H1 (cell line): ENCODE data around the gene GNG7. TPM values are rescaled to one million over a fixed set of nuclear protein-coding genes. Genes with fewer than 3 reads are reported as not detected.

Experiments
- CTCF ChIA-PET: fragments of 300-600 bp; sonication (Branson Sonifier 250); formaldehyde crosslinking; loops from one replicate; lab custom pipeline; 2021; ENCODE audit not compliant: partially characterized antibody; lab: Charles Lee
- POLR2A ChIA-PET: fragments of 300-600 bp; sonication (Branson Sonifier 250); formaldehyde crosslinking; loops from one replicate; lab custom pipeline; 2021; ENCODE audit warnings: inconsistent platforms; ENCODE audit not compliant: partially characterized antibody; lab: Charles Lee
- DNase-seq, 2 experiments: peaks; one replicate each; pipeline versions ENCODE4 v3.0.0 to v3.0.0-alpha.2; 2010 to 2022; ENCODE audit warnings: low spot score in 2 of 2, low read depth in 1 of 2, mixed read lengths in 1 of 2
- FAIRE-seq: peaks from 2 replicates; lab custom pipeline; 2011; peaks lifted over from hg19 to GRCh38; lab: Jason Lieb, UNC
- H2AFZ ChIP-seq: 2 replicates; pipeline ENCODE4 v1.8.1; 2012; ENCODE audit warnings: low read length, inconsistent platforms
- H2AK5ac ChIP-seq: 2 replicates; pipeline ENCODE4 v1.6.1; 2013; ENCODE audit warnings: low read depth, low read length
- H2BK120ac ChIP-seq: replicated peaks from 2 replicates; pipeline ENCODE3; 2013; ENCODE audit warnings: low read depth, low read length, inconsistent platforms
- H2BK12ac ChIP-seq: 2 replicates; pipeline ENCODE4 v1.6.1; 2013; ENCODE audit warnings: low read depth, low read length
- H2BK15ac ChIP-seq: 2 replicates; pipeline ENCODE4 v1.6.1; 2013; ENCODE audit warnings: low read length
- H2BK20ac ChIP-seq: 2 replicates; pipeline ENCODE4 v1.6.1; 2013; ENCODE audit warnings: low read length
- H2BK5ac ChIP-seq: 2 replicates; pipeline ENCODE4 v1.6.1; 2013; ENCODE audit warnings: low read depth, low read length
- H3K14ac ChIP-seq: 2 replicates; pipeline ENCODE4 v1.6.1; 2013; ENCODE audit warnings: inconsistent platforms; ENCODE audit not compliant: insufficient read length
- H3K18ac ChIP-seq: 2 replicates; pipeline ENCODE4 v1.6.1; 2013; ENCODE audit warnings: low read length; ENCODE audit errors: extremely low read depth
- H3K23ac ChIP-seq: 2 replicates; pipeline ENCODE4 v1.6.1; 2013; ENCODE audit warnings: inconsistent platforms; ENCODE audit not compliant: insufficient read length
- H3K23me2 ChIP-seq: 2 replicates; pipeline ENCODE4 v1.6.1; 2013; ENCODE audit warnings: low read depth, low read length
- H3K27ac ChIP-seq: 2 replicates; pipeline ENCODE4 v1.6.1; 2011; ENCODE audit warnings: low read depth, low read length, inconsistent platforms
- H3K27me3 ChIP-seq, 4 experiments: replicated peaks in 1 of 4; 1 replicate in 1 of 4; 2 replicates in 3 of 4; pipeline versions ENCODE4 v1.6.1 to v1.8.1; 2011 to 2013; ENCODE audit warnings: low read length in 3 of 4, mild to moderate bottlenecking in 3 of 4, inconsistent platforms in 2 of 4, mixed read lengths in 2 of 4, moderate library complexity in 1 of 4; ENCODE audit not compliant: control insufficient read depth in 3 of 4, insufficient read depth in 3 of 4; ENCODE audit errors: extremely low read depth in 1 of 4
- H3K36me3 ChIP-seq, 4 experiments: 2 replicates each; pipeline versions ENCODE4 v1.6.1 to v1.8.1; 2011 to 2013; ENCODE audit warnings: mild to moderate bottlenecking in 4 of 4, low read length in 3 of 4, moderate library complexity in 2 of 4, control low read depth in 1 of 4, inconsistent platforms in 1 of 4; ENCODE audit not compliant: insufficient read depth in 4 of 4, control insufficient read depth in 2 of 4
- H3K4ac ChIP-seq: replicated peaks from 2 replicates; pipeline ENCODE3; 2013; ENCODE audit warnings: low read length, low read depth, mixed read lengths, inconsistent platforms; ENCODE audit not compliant: insufficient read length
- H3K4me1 ChIP-seq, 4 experiments: replicated peaks in 1 of 4; 1 replicate in 1 of 4; 2 replicates in 3 of 4; pipeline versions ENCODE4 v1.6.1 to v1.8.1; 2011 to 2013; ENCODE audit warnings: low read length in 3 of 4, inconsistent platforms in 2 of 4, mixed read lengths in 1 of 4; ENCODE audit not compliant: insufficient read depth in 4 of 4, control insufficient read depth in 3 of 4
- H3K4me2 ChIP-seq, 2 experiments: 2 replicates each; pipeline versions ENCODE4 v1.6.1 to v1.8.1; 2011 to 2013; ENCODE audit warnings: low read depth in 2 of 2, low read length in 2 of 2, control low read depth in 1 of 2, inconsistent platforms in 1 of 2, mild to moderate bottlenecking in 1 of 2; ENCODE audit not compliant: insufficient read depth in 1 of 2
- H3K4me3 ChIP-seq, 4 experiments: fragments of 200-600, 300-600 bp in 1 of 4; sonication (generic), shearing (Covaris generic), sonication (Bioruptor Twin) in 1 of 4; 2 replicates each; pipeline versions ENCODE4 v1.5.1 to v1.8.1; 2011 to 2016; ENCODE audit warnings: low read length in 4 of 4, low read depth in 3 of 4, control low read depth in 2 of 4, inconsistent platforms in 2 of 4, mild to moderate bottlenecking in 2 of 4, mixed read lengths in 1 of 4, moderate library complexity in 1 of 4; ENCODE audit not compliant: insufficient read depth in 2 of 4; ENCODE audit errors: extremely low read depth in 1 of 4
- H3K56ac ChIP-seq: replicated peaks from 2 replicates; pipeline ENCODE3; 2013; ENCODE audit warnings: low read depth, mild to moderate bottlenecking, mixed read lengths, low read length, inconsistent platforms; ENCODE audit not compliant: insufficient read length
- H3K79me1 ChIP-seq: 2 replicates; pipeline ENCODE4 v1.6.1; 2013; ENCODE audit warnings: low read depth, low read length, control low read depth
- H3K79me2 ChIP-seq, 2 experiments: 2 replicates each; pipeline versions ENCODE4 v1.6.1 to v1.8.1; 2012 to 2013; ENCODE audit warnings: low read length in 2 of 2, mild to moderate bottlenecking in 2 of 2, inconsistent platforms in 1 of 2; ENCODE audit not compliant: insufficient read depth in 2 of 2, control insufficient read depth in 1 of 2
- H3K9ac ChIP-seq, 4 experiments: replicated peaks in 1 of 4; 1 replicate in 1 of 4; 2 replicates in 3 of 4; pipeline versions ENCODE4 v1.6.1 to v1.8.1; 2011 to 2013; ENCODE audit warnings: low read depth in 3 of 4, low read length in 3 of 4, control low read depth in 2 of 4, mild to moderate bottlenecking in 2 of 4, moderate library complexity in 2 of 4, inconsistent platforms in 1 of 4; ENCODE audit errors: extremely low read depth in 1 of 4
- H3K9me3 ChIP-seq, 2 experiments: 2 replicates each; pipeline versions ENCODE4 v1.6.1 to v1.8.1; 2012 to 2013; ENCODE audit warnings: mild to moderate bottlenecking in 2 of 2, moderate library complexity in 2 of 2, control low read depth in 1 of 2, inconsistent platforms in 1 of 2, low read depth in 1 of 2, low read length in 1 of 2, mixed read lengths in 1 of 2; ENCODE audit not compliant: insufficient read depth in 2 of 2
- H4K20me1 ChIP-seq, 2 experiments: replicated peaks in 1 of 2; 2 replicates each; pipeline versions ENCODE3 to v1.8.1; 2011 to 2013; ENCODE audit warnings: inconsistent platforms in 2 of 2, low read length in 2 of 2, mild to moderate bottlenecking in 1 of 2; ENCODE audit not compliant: insufficient read depth in 2 of 2, control insufficient read depth in 1 of 2
- H4K5ac ChIP-seq: 2 replicates; pipeline ENCODE4 v1.6.1; 2013; ENCODE audit warnings: low read length, low read depth, mixed read lengths, inconsistent platforms; ENCODE audit not compliant: insufficient read length
- H4K8ac ChIP-seq: 2 replicates; pipeline ENCODE4 v1.8.0; 2013; ENCODE audit warnings: mild to moderate bottlenecking, moderate library complexity, low read length, inconsistent platforms; ENCODE audit not compliant: insufficient read depth; ENCODE audit errors: extremely low read depth
- H4K91ac ChIP-seq: replicated peaks from 2 replicates; pipeline ENCODE3; 2013; ENCODE audit warnings: low read length, mixed read lengths, inconsistent platforms; ENCODE audit not compliant: insufficient read length
- ASH2L ChIP-seq: fragments of 200-600, 300-600 bp; sonication (generic); IDR thresholded peaks from one replicate; pipeline ENCODE4 v1.7.1; 2017; ENCODE audit warnings: low read length
- BACH1 ChIP-seq: IDR thresholded peaks from 2 replicates; pipeline ENCODE4 v1.6.1; 2012; ENCODE audit warnings: low read length, improper control_type of control experiment
- CHD2 ChIP-seq: IDR thresholded peaks from 2 replicates; pipeline ENCODE4 v1.6.1; 2012; ENCODE audit warnings: low read length, improper control_type of control experiment
- CREB1 ChIP-seq: IDR thresholded peaks from 2 replicates; pipeline ENCODE4 v1.6.1; 2012; ENCODE audit warnings: inconsistent platforms
- CTBP2 ChIP-seq: IDR thresholded peaks from 2 replicates; pipeline ENCODE4 v1.7.0; 2011; ENCODE audit warnings: borderline replicate concordance, mild to moderate bottlenecking, moderate library complexity, mixed read lengths, low read length; ENCODE audit not compliant: insufficient read depth, insufficient read length
- EP300 ChIP-seq, 2 experiments: IDR thresholded peaks; 1 replicate in 1 of 2; 2 replicates in 1 of 2; pipeline ENCODE4 v1.6.1; 2011 to 2012; ENCODE audit warnings: low read depth in 2 of 2, low read length in 2 of 2, mild to moderate bottlenecking in 2 of 2, borderline replicate concordance in 1 of 2, inconsistent platforms in 1 of 2, moderate library complexity in 1 of 2
- GABPA ChIP-seq: IDR thresholded peaks from 2 replicates; pipeline ENCODE4 v1.6.1; 2011; ENCODE audit warnings: mild to moderate bottlenecking, low read length, moderate library complexity, borderline replicate concordance; ENCODE audit not compliant: insufficient read depth
- GTF2F1 ChIP-seq: IDR thresholded peaks from 2 replicates; pipeline ENCODE4 v1.6.1; 2012; ENCODE audit warnings: low read depth, low read length, improper control_type of control experiment, borderline replicate concordance
- KDM1A ChIP-seq: fragments of 200-600, 300-600 bp; sonication (generic); IDR thresholded peaks from 2 replicates; pipeline ENCODE4 v1.7.1; 2016; ENCODE audit warnings: mild to moderate bottlenecking, low read length, borderline replicate concordance
- MAFK ChIP-seq: IDR thresholded peaks from 2 replicates; pipeline ENCODE4 v1.6.1; 2012; ENCODE audit warnings: low read depth, mild to moderate bottlenecking, improper control_type of control experiment, low read length
- RBBP5 ChIP-seq: IDR thresholded peaks from 2 replicates; pipeline ENCODE4 v1.7.1; 2012; ENCODE audit warnings: low read depth, mild to moderate bottlenecking, inconsistent platforms, low read length, moderate library complexity, borderline replicate concordance
- SIX5 ChIP-seq: IDR thresholded peaks from 2 replicates; pipeline ENCODE4 v1.6.1; 2011; ENCODE audit warnings: mild to moderate bottlenecking, low read depth, low read length
- WGBS, 2 experiments: shearing (Covaris generic) in 1 of 2; methylation state at CpG; one replicate each; pipeline versions ENCODE4 v1.1.6 to v1.1.7; 2013 to 2015; ENCODE audit warnings: low lambda C conversion rate in 2 of 2, mixed read lengths in 2 of 2, inconsistent platforms in 1 of 2, low coverage in 1 of 2, missing lambda C conversion rate in 1 of 2; ENCODE audit not compliant: insufficient replicate concordance in 2 of 2, insufficient coverage in 1 of 2, insufficient read length in 1 of 2; ENCODE audit errors: extremely low coverage in 1 of 2, missing lambda C conversion rate in 1 of 2; 5-methylcytosine and 5-hydroxymethylcytosine counted together
- polyA plus RNA-seq, 7 experiments: library from polyadenylated mRNA; depleted of rRNA in 3 of 7; stranded (reverse) in 5 of 7; unstranded in 2 of 7; fragments of >200 nt in 5 of 7; fragments of 200-250 nt in 2 of 7; gene quantifications; 1 replicate in 5 of 7; 2 replicates in 1 of 7; 4 replicates in 1 of 7; pipeline versions ENCODE4 v1.2.1 to v1.2.3, GENCODE V29; 2011 to 2013; ENCODE audit warnings: missing spikeins in 2 of 7, mixed read lengths in 2 of 7
- total RNA-seq: library from RNA; stranded (reverse); fragmentation: NEBNext Ultra II Directional; extraction: Animal tissue kit (Norgen Biotek cat#: 25700); gene quantifications from 2 replicates; pipeline ENCODE4 v1.2.1, GENCODE V29; 2021

GNG7 gene
- total and polyA plus RNA-seq, 2 of the 8 experiments (the other 6 are each of a cell fraction or from before 2014, with no cell fraction given): 2.8 to 7.8 TPM

DNA sequence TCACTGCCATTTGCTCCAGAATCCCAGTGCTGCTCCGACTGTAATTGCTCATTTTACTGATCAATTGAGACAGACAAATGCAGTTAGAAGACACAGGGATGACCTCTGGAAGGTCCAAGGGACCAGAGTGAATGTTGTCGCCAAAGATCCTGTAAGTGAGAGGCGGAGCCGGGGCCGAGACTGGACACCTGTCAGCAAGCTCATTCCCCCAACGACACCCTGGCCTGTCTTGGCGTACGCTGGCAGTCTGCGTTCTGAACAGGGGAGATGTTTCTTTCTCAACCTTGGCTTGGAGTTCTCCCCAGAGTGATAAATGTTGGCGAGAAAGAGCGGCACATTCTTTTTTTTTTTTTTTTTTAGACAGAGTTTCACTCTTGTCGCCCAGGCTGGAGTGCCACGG lies 202.3 kb downstream of the GNG7 start:
- no peak overlapping the region for H3K4ac ChIP-seq
- ChIA-PET CTCF (interaction anchor here (1.6 kb wide), 1 partner anchor 22 kb away, joined by 4 read pairs; no protein-coding TSS in a partner anchor), POLR2A (interaction anchor here (16.3 kb wide), 1 partner anchor 23 kb away, joined by 216 read pairs; the partner anchor contains the start of gene GADD45B)
- H2BK120ac ChIP-seq: no peak overlapping the region
- H3K4me3 ChIP-seq: no peak overlapping the region
- H3K56ac ChIP-seq: no peak overlapping the region
- no peak overlapping the region for H3K27ac ChIP-seq
- H3K27me3 ChIP-seq: peaks cover 0 to 7% (median 3%) of the 10 kb centered on the region in 4 experiments; a peak in 5 of 7 replicates
- no peak overlapping the region for H2BK15ac ChIP-seq
- no peaks in the 10 kb centered on the region for H3K9me3 ChIP-seq
- no peak overlapping the region for H3K23ac ChIP-seq
- no peak overlapping the region for H3K18ac ChIP-seq
- FAIRE-seq: no peak
- no peak overlapping the region for H2BK20ac ChIP-seq
- WGBS, 2 experiments: 93% methylated on average over 10 of the region's 13 CpGs; no CpG with 5 or more reads in 1 of the 2 experiments
- no peak for DNase-seq
- no peaks in the 10 kb centered on the region for H3K36me3 ChIP-seq
- H2BK12ac ChIP-seq: no peak overlapping the region
- no peak overlapping the region for H2AFZ ChIP-seq
- no peak overlapping the region for H2BK5ac ChIP-seq
- H4K20me1 ChIP-seq: no peaks in the 10 kb centered on the region
- H3K79me2 ChIP-seq: no peaks in the 10 kb centered on the region
- no peaks in the 10 kb centered on the region for H3K79me1 ChIP-seq
- H3K23me2 ChIP-seq: peaks cover under 1% of the 10 kb centered on the region; the same call in 1 of the 2 replicates
- no peak overlapping the region for H4K5ac ChIP-seq
- no peak overlapping the region for H3K4me2 ChIP-seq
- H3K14ac ChIP-seq: no peak overlapping the region
- H4K91ac ChIP-seq: no peak overlapping the region
- H4K8ac ChIP-seq: no peak overlapping the region
- H3K4me1 ChIP-seq: peaks cover 3 to 14% (median 8%) of the 10 kb centered on the region in 4 experiments; a peak in 6 of 7 replicates
- no peak overlapping the region for H2AK5ac ChIP-seq
- no peak overlapping the region for H3K9ac ChIP-seq
- TF ChIP-seq CHD2 (no peak), ASH2L (no peak), EP300 (IDR thresholded peaks at IDR 0.05; ENCODE audit: borderline replicate concordance in 1 of 2, low read depth in 2 of 2, low read length in 2 of 2) (no peak), RBBP5 (no peak), GTF2F1 (no peak), GABPA (no peak), MAFK (no peak), SIX5 (no peak), CTBP2 (no peak), BACH1 (no peak), CREB1 (no peak), KDM1A (no peak)
